HG03457 (cell line): ENCODE data around the gene FCRL4.
"Not testable (repeated sequence)": the region's sequence is repeated elsewhere in the genome, so short reads cannot be mapped to it uniquely, and the experiment has no call there.

Source experiments
- ATAC-seq: cut with Tn5 transposase; IDR thresholded peaks from one replicate; pipeline ENCODE4 v1.9.1; 2021; ENCODE audit warnings: moderate number of reproducible peaks; ENCODE audit not compliant: unreplicated experiment

Gene FCRL4

GRCh38 chr1:157551694-157552693 lies 45.9 kb downstream of the FCRL4 start, which contains the start of gene FCRL5:
FCRL5 (minus strand) TSS chr1:157552515; CDS start chr1:157552362, 153 bp downstream.
- ATAC-seq, result no peak

DNA sequence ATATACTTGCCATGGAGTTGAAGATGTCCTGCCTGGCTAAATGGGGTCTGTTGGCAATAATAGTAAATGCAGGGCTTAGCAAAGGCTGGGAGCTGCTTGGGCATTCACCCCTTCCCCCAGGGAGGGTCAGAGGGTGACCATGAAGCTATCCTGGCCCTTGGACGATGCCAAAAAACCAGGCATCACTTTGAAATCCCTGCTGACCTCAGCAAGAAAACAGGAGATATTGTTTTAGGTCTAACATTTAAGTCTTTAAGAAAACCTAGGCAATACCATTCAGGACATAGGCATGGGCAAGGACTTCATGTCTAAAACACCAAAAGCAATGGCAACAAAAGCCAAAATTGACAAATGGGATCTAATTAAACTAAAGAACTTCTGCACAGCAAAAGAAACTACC lies 49.8 kb downstream of the FCRL4 start:
- not testable (repeated sequence) for ATAC-seq

GRCh38 chr1:157542676-157543075 lies 55.2 kb downstream of the FCRL4 start:
- ATAC-seq, result no peak

DNA sequence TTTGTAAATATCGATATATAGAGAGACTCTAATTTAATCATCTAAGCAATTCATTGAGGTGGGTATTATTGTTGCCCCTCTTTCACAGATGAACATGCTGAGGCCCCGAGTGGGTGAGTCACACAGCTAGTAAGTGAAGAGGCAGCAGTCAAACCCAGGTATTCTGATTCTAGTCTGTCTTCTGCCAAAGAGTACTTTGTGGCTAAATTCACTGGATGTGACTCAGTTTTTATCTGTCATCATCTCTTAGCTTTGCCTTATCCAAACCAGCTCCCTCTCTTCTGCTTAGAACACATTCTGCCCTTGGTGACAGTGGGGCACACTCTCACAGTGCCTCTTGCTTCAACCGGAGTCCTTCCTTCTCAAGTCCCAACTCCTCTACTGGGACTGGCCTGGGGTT lies 57.0 kb downstream of the FCRL4 start:
- ATAC-seq, result no peak

DNA sequence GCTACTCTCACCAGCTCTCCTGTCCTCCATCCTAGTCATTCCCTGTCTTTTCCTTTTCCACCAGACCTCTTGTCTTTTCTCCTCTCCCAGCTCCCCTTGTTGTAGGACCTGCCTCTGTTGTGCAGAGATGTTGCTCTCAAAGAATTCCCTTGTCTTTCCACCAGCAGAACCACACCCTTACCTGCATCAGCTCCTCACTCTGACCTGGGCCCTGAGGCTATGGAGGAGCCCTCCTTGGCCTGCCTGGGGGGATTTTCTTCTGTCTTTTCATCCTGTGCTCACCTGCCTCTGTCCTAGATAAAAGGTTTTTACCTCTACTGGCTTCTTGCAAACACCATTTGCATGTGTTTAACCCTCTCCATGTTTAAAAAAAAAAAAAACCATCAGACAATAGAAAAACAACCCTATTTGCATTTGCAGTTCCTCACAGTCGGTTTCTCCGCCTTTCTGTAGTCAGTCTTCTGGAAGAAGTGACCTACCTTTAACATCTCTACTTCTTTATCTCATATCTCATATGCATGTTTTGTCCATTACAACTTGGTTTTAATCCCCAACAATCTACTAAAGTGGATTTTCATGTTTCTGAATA lies 57.6 kb downstream of the FCRL4 start:
- no peak for ATAC-seq

DNA sequence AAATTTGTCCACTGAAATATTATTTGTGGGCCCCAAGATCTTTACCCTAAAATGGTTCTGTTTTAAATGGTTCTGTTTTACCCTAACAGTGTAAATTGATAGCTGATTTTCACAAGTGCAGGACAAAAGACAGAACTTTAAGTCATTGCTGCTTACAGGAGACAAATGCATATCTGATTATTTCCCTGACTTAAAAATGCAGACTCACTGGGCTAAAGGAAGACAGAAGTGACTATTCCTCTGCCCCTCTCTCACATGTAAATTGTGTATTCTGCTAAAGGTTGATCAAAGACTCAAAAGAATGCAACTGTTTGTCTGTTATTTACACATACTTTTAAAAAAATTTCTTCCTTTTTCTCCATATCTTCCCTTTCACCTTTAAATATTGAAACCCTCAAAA lies 58.3 kb downstream of the FCRL4 start:
- ATAC-seq, result no peak

- ATAC-seq, result no peak
Measured at GRCh38 chr1:157532569-157532968, 65.3 kb downstream of the FCRL4 start.

DNA sequence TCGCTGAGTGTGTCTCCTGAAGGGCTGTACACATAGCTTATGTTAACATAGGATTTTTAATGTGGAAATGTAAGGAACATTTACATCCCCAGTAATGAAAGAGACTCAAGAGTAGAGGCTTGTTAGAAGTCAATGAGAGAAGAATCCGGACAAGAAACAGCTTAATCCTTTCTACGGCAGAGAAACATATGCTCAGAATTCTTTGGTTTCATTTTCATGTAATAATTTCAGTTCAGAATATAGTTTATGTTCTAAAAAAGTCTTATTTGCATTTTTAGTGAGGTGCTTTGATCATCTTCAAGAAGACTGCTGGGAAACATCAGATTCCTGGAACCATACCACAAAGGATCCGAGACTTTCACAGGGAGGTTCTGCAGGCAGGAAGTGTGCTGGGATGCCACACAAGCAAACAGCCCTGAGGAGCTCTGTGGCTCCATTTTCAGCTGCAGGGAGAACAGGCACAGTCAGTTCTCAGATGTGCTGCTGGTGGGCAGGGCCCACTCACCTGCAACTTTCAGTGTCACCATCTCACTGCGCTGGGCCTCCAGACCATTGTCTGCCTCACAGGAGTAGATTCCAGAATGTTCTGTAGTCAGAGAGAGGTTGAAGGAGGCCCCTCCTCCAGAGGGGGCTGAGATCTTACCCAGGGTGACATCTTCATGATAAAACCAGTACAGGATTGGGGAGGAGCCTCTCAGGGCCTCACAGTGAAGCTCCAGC lies 74.0 kb downstream of the FCRL4 start:
- no peak for ATAC-seq
